ENCODE data around the gene GTPBP3. TPM values are rescaled to one million over a fixed set of nuclear protein-coding genes. Genes with fewer than 3 reads are reported as not detected.

Gene GTPBP3
- total RNA-seq, 1 donor from 2014 or later, result 45.0 TPM

GRCh38 chr19:17348700-17349099 lies 11.3 kb downstream of the GTPBP3 start:
- no peaks in the 10 kb centered on the region for H3K36me3 Mint-ChIP-seq
- peaks cover 8% of the 10 kb centered on the region for H3K27me3 Mint-ChIP-seq (ENCODE audit: low read depth)
- H3K27ac Mint-ChIP-seq, result peak overlapping the region; percentile 92
- no peaks in the 10 kb centered on the region for H3K9me3 Mint-ChIP-seq
- peak overlapping the region; percentile 57 for H3K4me3 Mint-ChIP-seq
- peaks cover 4% of the 10 kb centered on the region for H3K4me1 Mint-ChIP-seq
- DNase-seq (ENCODE audit: low spot score in 2 of 2, unreplicated experiment in 2 of 2), result peak in 1 of 2 experiments; percentile 49
- TF ChIP-seq CTCF (IDR thresholded peaks at IDR 0.05; ENCODE audit: unreplicated experiment), result no peak

- no peak for TF ChIP-seq CTCF (IDR thresholded peaks at IDR 0.05; ENCODE audit: unreplicated experiment)
- peaks cover 4% of the 10 kb centered on the region for H3K4me1 Mint-ChIP-seq
- no peak overlapping the region for H3K4me3 Mint-ChIP-seq
- no peaks in the 10 kb centered on the region for H3K9me3 Mint-ChIP-seq
- H3K36me3 Mint-ChIP-seq, result no peaks in the 10 kb centered on the region
- H3K27me3 Mint-ChIP-seq (ENCODE audit: low read depth), result peaks cover 8% of the 10 kb centered on the region
- no peak overlapping the region for H3K27ac Mint-ChIP-seq
- no peak for DNase-seq (ENCODE audit: low spot score in 2 of 2, unreplicated experiment in 2 of 2)
These were observed 14.6 kb downstream of the GTPBP3 start for GRCh38 chr19:17351815-17352435.

GRCh38 chr19:17352608-17353280 lies 15.4 kb downstream of the GTPBP3 start:
- Mint-ChIP-seq H3K4me3 (no peak overlapping the region), H3K27me3 (ENCODE audit: low read depth) (peaks cover 6% of the 10 kb centered on the region), H3K9me3 (no peaks in the 10 kb centered on the region), H3K4me1 (peaks cover 4% of the 10 kb centered on the region), H3K27ac (no peak overlapping the region), H3K36me3 (no peaks in the 10 kb centered on the region)
- no peak for DNase-seq (ENCODE audit: low spot score in 2 of 2, unreplicated experiment in 2 of 2)
- TF ChIP-seq CTCF (IDR thresholded peaks at IDR 0.05; ENCODE audit: unreplicated experiment), result no peak

GRCh38 chr19:17353386-17353785 lies 16.0 kb downstream of the GTPBP3 start:
- no peak overlapping the region for H3K4me3 Mint-ChIP-seq
- H3K27me3 Mint-ChIP-seq (ENCODE audit: low read depth), result peaks cover 4% of the 10 kb centered on the region
- H3K27ac Mint-ChIP-seq, result no peak overlapping the region
- H3K4me1 Mint-ChIP-seq, result peaks cover 4% of the 10 kb centered on the region
- TF ChIP-seq CTCF (IDR thresholded peaks at IDR 0.05; ENCODE audit: unreplicated experiment), result no peak
- H3K9me3 Mint-ChIP-seq, result no peaks in the 10 kb centered on the region
- no peak for DNase-seq (ENCODE audit: low spot score in 2 of 2, unreplicated experiment in 2 of 2)
- H3K36me3 Mint-ChIP-seq, result no peaks in the 10 kb centered on the region

- H3K9me3 Mint-ChIP-seq, result no peaks in the 10 kb centered on the region
- no peaks in the 10 kb centered on the region for H3K36me3 Mint-ChIP-seq
- H3K4me3 Mint-ChIP-seq, result no peak overlapping the region
- no peak for DNase-seq (ENCODE audit: low spot score in 2 of 2, unreplicated experiment in 2 of 2)
- H3K4me1 Mint-ChIP-seq, result no peaks in the 10 kb centered on the region
- H3K27ac Mint-ChIP-seq, result no peak overlapping the region
- no peak for TF ChIP-seq CTCF (IDR thresholded peaks at IDR 0.05; ENCODE audit: unreplicated experiment)
- H3K27me3 Mint-ChIP-seq (ENCODE audit: low read depth), result peaks cover 1% of the 10 kb centered on the region
These were observed 19.8 kb downstream of the GTPBP3 start for GRCh38 chr19:17357078-17357666.

All from mesothelial cell of epicardium (in vitro differentiated cells).